Upper lobe of left lung (tissue), 4 donors: ENCODE results near the gene SLC25A23.
A peak's percentile ranks its signal among the peaks of the same experiment; 100 is the strongest.

Source experiments
- EP300 ChIP-seq, 4 donors: sonication (generic); formaldehyde crosslinking; IDR thresholded peaks; one replicate each; pipeline ENCODE4 v1.5.1; 2017; ENCODE audit warnings: antibody characterized with exemption in 4 of 4, control low read depth in 2 of 4
- POLR2A ChIP-seq, 4 donors: fragments of 450-650 bp; IDR thresholded peaks; one replicate each; pipeline ENCODE4 v1.5.1; 2016 to 2017; ENCODE audit warnings: antibody characterized with exemption in 4 of 4, mild to moderate bottlenecking in 2 of 4
- POLR2AphosphoS5 ChIP-seq, 2 donors: sonication (generic); formaldehyde crosslinking; IDR thresholded peaks; one replicate each; pipeline ENCODE4 v1.5.1; 2017; ENCODE audit warnings: antibody characterized with exemption in 2 of 2
- TF ChIP-seq, protein P1 (sequence below), 6 experiments: fragments of 450-650 bp in 4 of 6; fragments of 200-600 bp in 2 of 6; sonication (generic) in 2 of 6; IDR thresholded peaks; one replicate each; pipeline ENCODE4 v1.5.1; 2016 to 2019; ENCODE audit warnings: antibody characterized with exemption in 6 of 6

DNA sequence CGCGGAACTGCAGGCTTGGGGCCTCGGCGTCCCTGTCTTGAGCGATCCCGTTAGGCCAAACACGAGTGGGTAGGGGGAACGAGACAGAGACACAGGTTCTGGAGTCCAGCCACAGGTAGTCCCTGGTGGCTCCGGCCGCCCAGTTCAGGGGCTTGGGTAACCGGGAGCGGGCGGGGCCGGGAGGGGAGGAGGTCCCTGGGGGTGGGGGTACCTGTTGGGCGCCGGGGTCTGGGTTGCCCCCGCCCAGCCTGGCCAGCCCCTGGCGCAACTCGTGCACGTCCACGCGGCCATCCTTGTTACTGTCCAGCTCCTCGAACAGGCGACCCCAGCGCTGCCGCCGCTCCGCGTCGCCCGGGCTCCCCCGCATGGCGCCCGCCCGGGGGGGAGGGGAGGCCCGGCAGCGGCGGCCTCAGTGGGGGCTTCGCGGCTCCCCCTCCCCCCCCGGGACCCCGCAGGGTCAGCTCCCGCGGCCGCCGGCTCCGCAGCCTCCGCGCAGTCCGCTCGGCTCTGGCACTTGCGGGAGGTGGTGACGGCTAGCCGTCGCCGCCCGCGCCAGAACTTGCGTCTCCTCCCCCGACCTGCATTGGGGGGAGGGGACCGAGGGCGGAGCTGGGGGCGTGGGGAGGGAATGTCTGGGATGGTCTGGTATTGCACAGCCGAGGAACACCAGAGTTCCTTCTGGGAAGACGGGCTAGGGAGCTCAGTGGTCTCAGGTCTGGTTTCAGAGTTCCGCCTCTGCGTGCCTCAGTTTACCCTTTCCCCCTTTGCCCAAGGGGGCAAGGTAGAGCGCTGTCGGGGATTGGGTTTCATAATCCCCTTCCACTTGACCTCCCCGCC is at the start of gene SLC25A23:
- TF ChIP-seq POLR2A (IDR thresholded peaks at IDR 0.05): peak in 1 of 4 donors; percentile 28
- TF ChIP-seq, protein P1, sequence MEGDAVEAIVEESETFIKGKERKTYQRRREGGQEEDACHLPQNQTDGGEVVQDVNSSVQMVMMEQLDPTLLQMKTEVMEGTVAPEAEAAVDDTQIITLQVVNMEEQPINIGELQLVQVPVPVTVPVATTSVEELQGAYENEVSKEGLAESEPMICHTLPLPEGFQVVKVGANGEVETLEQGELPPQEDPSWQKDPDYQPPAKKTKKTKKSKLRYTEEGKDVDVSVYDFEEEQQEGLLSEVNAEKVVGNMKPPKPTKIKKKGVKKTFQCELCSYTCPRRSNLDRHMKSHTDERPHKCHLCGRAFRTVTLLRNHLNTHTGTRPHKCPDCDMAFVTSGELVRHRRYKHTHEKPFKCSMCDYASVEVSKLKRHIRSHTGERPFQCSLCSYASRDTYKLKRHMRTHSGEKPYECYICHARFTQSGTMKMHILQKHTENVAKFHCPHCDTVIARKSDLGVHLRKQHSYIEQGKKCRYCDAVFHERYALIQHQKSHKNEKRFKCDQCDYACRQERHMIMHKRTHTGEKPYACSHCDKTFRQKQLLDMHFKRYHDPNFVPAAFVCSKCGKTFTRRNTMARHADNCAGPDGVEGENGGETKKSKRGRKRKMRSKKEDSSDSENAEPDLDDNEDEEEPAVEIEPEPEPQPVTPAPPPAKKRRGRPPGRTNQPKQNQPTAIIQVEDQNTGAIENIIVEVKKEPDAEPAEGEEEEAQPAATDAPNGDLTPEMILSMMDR (IDR thresholded peaks at IDR 0.05): no peak
- peak in 1 of 2 donors; percentile 4 for TF ChIP-seq POLR2AphosphoS5 (IDR thresholded peaks at IDR 0.05)
- no peak for TF ChIP-seq EP300 (IDR thresholded peaks at IDR 0.05)
